Medulla oblongata (tissue), 1 donor: ENCODE results near the gene ATG14.

Source experiments
- DNase-seq: peaks from one replicate; pipeline ENCODE4 v3.0.0-alpha.2; 2015; ENCODE audit errors: extremely low spot score

ATG14 gene

DNA sequence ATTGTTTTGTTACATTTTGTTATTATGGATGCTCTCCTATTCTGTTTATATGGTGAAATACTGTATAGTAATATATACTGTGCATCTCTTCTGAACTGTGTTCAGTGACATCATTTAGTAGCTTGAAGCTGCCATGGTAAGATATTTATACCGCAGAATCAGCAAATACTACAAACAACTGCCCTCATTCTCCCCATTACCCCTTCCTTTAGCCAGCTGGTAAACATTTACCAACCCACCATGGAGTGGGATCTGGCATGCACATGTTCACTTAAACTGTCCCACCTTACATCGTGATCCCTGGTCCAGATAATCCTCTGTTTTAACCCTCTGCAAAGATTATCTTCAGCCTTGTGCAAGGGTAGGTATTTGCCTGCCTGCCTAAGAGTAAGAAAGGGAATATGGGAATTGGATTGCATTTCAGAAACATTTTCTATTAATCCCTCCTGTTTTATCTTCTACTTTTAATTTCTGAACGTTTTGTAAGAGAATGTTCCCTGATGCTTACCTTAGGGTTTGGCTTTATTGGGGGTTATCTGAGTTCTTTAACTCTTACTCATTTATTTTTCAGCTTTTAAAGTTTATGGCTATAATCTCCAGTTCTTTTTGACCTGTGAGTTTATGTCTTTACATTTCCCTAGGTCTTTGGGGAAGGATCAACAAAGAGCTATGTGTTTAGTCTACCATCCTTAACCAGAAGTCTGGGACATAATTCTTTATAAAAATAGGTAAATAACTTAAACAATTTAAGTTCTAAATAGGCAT is 93.9 kb downstream of the ATG14 start:
- no peak for DNase-seq

DNA sequence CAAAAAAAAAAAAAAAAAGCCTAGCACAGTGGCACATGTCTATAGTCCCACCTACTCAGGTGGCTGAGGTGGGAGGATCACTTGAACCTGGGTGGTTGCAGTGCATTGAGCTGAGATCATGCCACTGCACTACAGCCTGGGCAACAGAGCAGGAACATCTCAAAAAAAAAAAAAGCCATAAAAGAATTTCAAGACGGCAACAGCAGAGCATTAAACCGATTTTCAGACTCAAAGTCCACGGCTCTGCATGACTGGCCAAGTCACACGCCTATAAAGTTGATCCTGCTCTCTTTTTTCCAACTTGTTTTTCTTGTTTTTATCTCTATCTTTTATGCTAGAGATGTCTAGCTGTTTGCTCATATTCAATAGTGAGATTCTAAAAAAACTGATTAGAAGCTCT is 95.1 kb downstream of the ATG14 start:
- no peak for DNase-seq
